HepG2 (cell line): ENCODE data around the gene MFAP1. TPM values are rescaled to one million over a fixed set of nuclear protein-coding genes. Genes with fewer than 3 reads are reported as not detected.

Source experiments
- BORCS8-MEF2B ChIP-seq: sonication (generic); formaldehyde crosslinking; IDR thresholded peaks from 2 replicates; pipeline ENCODE4 v1.8.0; 2022; ENCODE audit warnings: mild to moderate bottlenecking, missing genetic modification reagents
- DNMT3B ChIP-seq: conservative IDR thresholded peaks from 2 replicates; pipeline ENCODE4 v1.6.1; 2016; ENCODE audit warnings: missing biosample characterization, control low read depth
- GABPB1 ChIP-seq: IDR thresholded peaks from 2 replicates; pipeline ENCODE4 v1.6.1; 2016; ENCODE audit warnings: mild to moderate bottlenecking, missing genetic modification reagents, moderate library complexity, missing compliant biosample characterization
- GATA4 ChIP-seq: sonication (generic); IDR thresholded peaks from 2 replicates; pipeline ENCODE4 v1.6.1; 2016; ENCODE audit warnings: antibody characterized with exemption, low read depth, borderline replicate concordance
- HNF4A ChIP-seq: sonication (generic); formaldehyde crosslinking; IDR thresholded peaks from 2 replicates; pipeline ENCODE4 v1.4.0; 2020; ENCODE audit warnings: missing genetic modification reagents
- MYC ChIP-seq: sonication (generic); formaldehyde crosslinking; IDR thresholded peaks from 2 replicates; pipeline ENCODE4 v1.9.0; 2021; ENCODE audit warnings: missing genetic modification reagents, borderline replicate concordance
- STAG1 ChIP-seq: sonication (generic); formaldehyde crosslinking; IDR thresholded peaks from 2 replicates; pipeline ENCODE4 v1.4.0; 2020; ENCODE audit warnings: missing genetic modification reagents
- YEATS2 ChIP-seq: sonication (generic); formaldehyde crosslinking; IDR thresholded peaks from 2 replicates; pipeline ENCODE4 v1.4.0; 2020; ENCODE audit warnings: missing genetic modification reagents, borderline replicate concordance
- polyA plus RNA-seq, 8 experiments: library from polyadenylated mRNA; depleted of rRNA in 3 of 8; stranded (reverse) in 7 of 8; unstranded in 1 of 8; fragments of >200 nt; fragmentation: Illumina TruSeq in 4 of 8; extraction: Trizol in 4 of 8; gene quantifications; 2 replicates each; pipeline versions ENCODE4 v1.2.1 to v1.2.3, GENCODE V29; 2011 to 2016; ENCODE audit warnings: low read depth in 4 of 8, missing spikeins in 1 of 8, mixed read lengths in 1 of 8; ENCODE audit not compliant: insufficient read depth in 1 of 8
- total RNA-seq, 5 experiments: library from RNA; depleted of rRNA; stranded (reverse); fragments of >200 nt; fragmentation: Illumina TruSeq; extraction: Trizol; gene quantifications; 2 replicates each; pipeline ENCODE4 v1.2.3, GENCODE V29; 2016; ENCODE audit warnings: low read depth in 1 of 5
- TF ChIP-seq, protein P1 (sequence below): IDR thresholded peaks from 2 replicates; pipeline ENCODE4 v1.6.1; 2016; ENCODE audit warnings: low read depth, control low read depth
- TF ChIP-seq, protein P2 (sequence below): sonication (generic); formaldehyde crosslinking; IDR thresholded peaks from 2 replicates; pipeline ENCODE4 v1.5.0; 2020; ENCODE audit warnings: missing genetic modification reagents
- TF ChIP-seq, protein P3 (sequence below): sonication (generic); formaldehyde crosslinking; IDR thresholded peaks from 2 replicates; pipeline ENCODE4 v1.5.1; 2020; ENCODE audit warnings: mild to moderate bottlenecking, missing genetic modification reagents
- TF ChIP-seq, protein P4 (sequence below): IDR thresholded peaks from 2 replicates; pipeline ENCODE4 v1.6.1; 2016; ENCODE audit warnings: low read depth
- TF ChIP-seq, protein P5 (sequence below): IDR thresholded peaks from 2 replicates; pipeline ENCODE4 v1.6.1; 2012; ENCODE audit warnings: inconsistent platforms
- TF ChIP-seq, protein P6 (sequence below): sonication (generic); formaldehyde crosslinking; IDR thresholded peaks from 2 replicates; pipeline ENCODE4 v1.5.0; 2020; ENCODE audit warnings: mild to moderate bottlenecking, missing genetic modification reagents, moderate library complexity

The MFAP1 gene
- total and polyA plus RNA-seq, 2 of the 13 experiments (the other 11 are each of a cell fraction or from before 2014, with no cell fraction given): 11.8 to 39.5 TPM

DNA sequence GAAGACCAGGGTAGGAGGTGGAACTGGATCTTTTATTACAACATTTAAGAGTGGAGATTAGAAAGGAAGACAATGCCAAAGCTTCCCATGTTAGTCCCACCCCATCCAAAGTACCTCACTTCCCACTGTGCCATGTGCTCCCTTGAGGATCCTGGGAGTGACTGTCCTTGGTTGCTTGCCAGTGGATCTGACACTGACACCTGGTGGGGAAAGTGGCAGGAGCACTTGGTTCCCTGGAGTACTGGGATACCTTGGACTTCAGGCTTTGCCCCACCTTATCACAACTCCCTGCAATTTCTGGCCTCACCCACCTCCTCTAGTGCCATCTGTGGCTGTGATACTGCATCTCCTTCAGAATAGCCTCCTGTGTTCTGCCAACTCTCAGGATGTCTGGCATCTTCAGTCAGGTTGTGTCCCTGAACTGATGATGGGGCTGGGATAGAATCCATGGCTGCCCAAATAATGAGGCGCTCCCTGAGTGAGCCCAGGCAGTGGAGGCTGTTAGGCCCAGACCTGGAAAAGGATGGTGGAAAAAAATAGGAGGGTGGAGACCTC is 49.0 kb downstream of the MFAP1 start (continued):
- TF ChIP-seq GABPB1 (CRISPR knock-in tag): peak; percentile 25; the same call in 1 of the 2 replicates
- TF ChIP-seq, protein P1, sequence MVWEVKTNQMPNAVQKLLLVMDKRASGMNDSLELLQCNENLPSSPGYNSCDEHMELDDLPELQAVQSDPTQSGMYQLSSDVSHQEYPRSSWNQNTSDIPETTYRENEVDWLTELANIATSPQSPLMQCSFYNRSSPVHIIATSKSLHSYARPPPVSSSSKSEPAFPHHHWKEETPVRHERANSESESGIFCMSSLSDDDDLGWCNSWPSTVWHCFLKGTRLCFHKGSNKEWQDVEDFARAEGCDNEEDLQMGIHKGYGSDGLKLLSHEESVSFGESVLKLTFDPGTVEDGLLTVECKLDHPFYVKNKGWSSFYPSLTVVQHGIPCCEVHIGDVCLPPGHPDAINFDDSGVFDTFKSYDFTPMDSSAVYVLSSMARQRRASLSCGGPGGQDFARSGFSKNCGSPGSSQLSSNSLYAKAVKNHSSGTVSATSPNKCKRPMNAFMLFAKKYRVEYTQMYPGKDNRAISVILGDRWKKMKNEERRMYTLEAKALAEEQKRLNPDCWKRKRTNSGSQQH (CRISPR knock-in tag): peak; percentile 59; the same call in 1 of the 2 replicates
- no peak; the same call in 1 of the 2 replicates for TF ChIP-seq DNMT3B (CRISPR knock-in tag)
- TF ChIP-seq, protein P2, sequence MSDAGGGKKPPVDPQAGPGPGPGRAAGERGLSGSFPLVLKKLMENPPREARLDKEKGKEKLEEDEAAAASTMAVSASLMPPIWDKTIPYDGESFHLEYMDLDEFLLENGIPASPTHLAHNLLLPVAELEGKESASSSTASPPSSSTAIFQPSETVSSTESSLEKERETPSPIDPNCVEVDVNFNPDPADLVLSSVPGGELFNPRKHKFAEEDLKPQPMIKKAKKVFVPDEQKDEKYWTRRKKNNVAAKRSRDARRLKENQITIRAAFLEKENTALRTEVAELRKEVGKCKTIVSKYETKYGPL (CRISPR knock-in tag): no peak
- peak; percentile 69 for TF ChIP-seq HNF4A (CRISPR knock-in tag)
- TF ChIP-seq BORCS8-MEF2B (CRISPR knock-in tag): 0 out of 2 replicates have a peak, but pooled peaks have one; percentile 39
- no peak for TF ChIP-seq GATA4
- peak; percentile 86 for TF ChIP-seq MYC (CRISPR knock-in tag)
- peak; percentile 59; the same call in 1 of the 2 replicates for TF ChIP-seq YEATS2 (CRISPR knock-in tag)
- TF ChIP-seq, protein P3, sequence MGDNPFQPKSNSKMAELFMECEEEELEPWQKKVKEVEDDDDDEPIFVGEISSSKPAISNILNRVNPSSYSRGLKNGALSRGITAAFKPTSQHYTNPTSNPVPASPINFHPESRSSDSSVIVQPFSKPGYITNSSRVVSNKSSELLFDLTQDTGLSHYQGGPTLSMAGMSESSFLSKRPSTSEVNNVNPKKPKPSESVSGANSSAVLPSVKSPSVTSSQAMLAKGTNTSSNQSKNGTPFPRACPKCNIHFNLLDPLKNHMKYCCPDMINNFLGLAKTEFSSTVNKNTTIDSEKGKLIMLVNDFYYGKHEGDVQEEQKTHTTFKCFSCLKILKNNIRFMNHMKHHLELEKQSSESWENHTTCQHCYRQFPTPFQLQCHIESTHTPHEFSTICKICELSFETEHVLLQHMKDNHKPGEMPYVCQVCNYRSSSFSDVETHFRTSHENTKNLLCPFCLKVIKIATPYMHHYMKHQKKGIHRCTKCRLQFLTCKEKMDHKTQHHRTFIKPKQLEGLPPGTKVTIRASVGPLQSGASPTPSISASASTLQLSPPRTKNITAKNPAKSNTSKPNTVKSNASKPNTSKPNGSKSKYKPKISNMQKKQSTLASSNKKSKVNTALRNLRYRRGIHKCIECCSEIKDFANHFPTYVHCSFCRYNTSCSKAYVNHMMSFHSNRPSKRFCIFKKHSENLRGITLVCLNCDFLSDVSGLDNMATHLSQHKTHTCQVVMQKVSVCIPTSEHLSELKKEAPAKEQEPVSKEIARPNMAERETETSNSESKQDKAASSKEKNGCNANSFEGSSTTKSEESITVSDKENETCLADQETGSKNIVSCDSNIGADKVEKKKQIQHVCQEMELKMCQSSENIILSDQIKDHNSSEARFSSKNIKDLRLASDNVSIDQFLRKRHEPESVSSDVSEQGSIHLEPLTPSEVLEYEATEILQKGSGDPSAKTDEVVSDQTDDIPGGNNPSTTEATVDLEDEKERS: 0 out of 2 replicates have a peak, but pooled peaks have one; percentile 10
- TF ChIP-seq, protein P4, sequence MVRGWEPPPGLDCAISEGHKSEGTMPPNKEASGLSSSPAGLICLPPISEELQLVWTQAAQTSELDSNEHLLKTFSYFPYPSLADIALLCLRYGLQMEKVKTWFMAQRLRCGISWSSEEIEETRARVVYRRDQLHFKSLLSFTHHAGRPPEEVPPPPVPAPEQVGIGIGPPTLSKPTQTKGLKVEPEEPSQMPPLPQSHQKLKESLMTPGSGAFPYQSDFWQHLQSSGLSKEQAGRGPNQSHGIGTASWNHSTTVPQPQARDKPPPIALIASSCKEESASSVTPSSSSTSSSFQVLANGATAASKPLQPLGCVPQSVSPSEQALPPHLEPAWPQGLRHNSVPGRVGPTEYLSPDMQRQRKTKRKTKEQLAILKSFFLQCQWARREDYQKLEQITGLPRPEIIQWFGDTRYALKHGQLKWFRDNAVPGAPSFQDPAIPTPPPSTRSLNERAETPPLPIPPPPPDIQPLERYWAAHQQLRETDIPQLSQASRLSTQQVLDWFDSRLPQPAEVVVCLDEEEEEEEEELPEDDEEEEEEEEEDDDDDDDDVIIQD (CRISPR knock-in tag): 0 out of 2 replicates have a peak, but pooled peaks have one; percentile 18
- TF ChIP-seq, protein P5, sequence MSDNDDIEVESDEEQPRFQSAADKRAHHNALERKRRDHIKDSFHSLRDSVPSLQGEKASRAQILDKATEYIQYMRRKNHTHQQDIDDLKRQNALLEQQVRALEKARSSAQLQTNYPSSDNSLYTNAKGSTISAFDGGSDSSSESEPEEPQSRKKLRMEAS: peak; percentile 85
- TF ChIP-seq, protein P6, sequence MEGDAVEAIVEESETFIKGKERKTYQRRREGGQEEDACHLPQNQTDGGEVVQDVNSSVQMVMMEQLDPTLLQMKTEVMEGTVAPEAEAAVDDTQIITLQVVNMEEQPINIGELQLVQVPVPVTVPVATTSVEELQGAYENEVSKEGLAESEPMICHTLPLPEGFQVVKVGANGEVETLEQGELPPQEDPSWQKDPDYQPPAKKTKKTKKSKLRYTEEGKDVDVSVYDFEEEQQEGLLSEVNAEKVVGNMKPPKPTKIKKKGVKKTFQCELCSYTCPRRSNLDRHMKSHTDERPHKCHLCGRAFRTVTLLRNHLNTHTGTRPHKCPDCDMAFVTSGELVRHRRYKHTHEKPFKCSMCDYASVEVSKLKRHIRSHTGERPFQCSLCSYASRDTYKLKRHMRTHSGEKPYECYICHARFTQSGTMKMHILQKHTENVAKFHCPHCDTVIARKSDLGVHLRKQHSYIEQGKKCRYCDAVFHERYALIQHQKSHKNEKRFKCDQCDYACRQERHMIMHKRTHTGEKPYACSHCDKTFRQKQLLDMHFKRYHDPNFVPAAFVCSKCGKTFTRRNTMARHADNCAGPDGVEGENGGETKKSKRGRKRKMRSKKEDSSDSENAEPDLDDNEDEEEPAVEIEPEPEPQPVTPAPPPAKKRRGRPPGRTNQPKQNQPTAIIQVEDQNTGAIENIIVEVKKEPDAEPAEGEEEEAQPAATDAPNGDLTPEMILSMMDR (CRISPR knock-in tag): peak; percentile 88
- peak; percentile 48 for TF ChIP-seq STAG1 (CRISPR knock-in tag)
